CD4-positive, alpha-beta T cell treated with Interleukin-17A for 1 hour (primary cell): ENCODE measurements around the gene ACER2.
A peak's percentile ranks its signal among the peaks of the same experiment; 100 is the strongest.

Source experiments
- DNase-seq: peaks from one replicate; pipeline ENCODE4 v3.0.0-alpha.2; 2020

ACER2 gene

DNA sequence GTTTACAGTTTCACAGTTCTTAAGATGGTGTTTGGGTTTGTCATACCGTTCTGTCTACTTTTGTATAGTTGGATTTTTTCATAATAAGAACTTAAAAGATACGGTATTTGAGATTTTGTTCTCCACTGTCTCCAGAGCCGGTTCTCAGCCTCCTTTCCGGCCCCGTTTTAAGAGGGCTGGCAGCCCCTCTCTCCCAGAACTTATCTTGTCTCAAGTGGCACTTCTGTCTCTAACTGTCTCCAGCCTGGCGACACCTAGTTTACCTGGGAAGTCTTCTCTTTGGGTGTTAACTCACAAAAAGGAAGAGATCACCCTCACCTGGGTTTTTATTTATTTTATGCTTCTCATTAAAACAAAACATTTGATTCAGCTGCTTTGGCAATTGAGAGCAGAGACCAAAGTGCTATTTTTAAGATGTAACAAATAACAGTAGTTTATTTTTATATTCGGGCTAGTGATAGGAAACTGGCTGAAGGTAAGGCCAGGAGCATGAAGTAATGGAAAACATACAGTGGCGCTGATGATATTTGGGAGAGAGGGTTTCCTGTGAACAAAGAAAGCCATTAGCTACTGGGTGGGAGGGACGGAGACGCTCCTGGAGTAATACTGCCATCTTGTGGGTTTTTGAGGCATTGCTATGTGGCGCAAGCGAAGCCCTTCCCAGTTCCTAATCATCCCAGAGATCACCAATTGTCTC is 48.3 kb downstream of the ACER2 start:
- DNase-seq: peak; percentile 73

DNA sequence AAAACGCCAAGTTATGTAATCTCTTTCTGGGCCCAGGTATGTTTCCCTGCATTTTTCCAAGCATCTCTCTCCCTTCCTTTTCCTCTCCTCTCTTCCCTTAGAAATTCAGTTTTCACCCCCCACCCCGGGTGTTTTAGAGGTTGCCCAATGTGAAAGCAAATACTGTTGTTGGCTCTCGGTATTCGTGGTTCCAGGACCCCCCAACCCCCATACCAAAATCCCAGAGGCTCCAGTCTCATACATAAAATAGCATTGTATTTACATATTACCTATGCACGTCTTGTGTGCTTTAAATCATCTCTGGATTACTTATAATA is 48.8 kb downstream of the ACER2 start:
- no peak for DNase-seq

- DNase-seq: no peak
Observed at GRCh38 chr9:19460243-19460642, 51.4 kb downstream of the ACER2 start.

- DNase-seq: no peak
Observed at GRCh38 chr9:19461135-19461534, 52.3 kb downstream of the ACER2 start.

- no peak for DNase-seq
Observed at GRCh38 chr9:19464061-19464763, 55.4 kb downstream of the ACER2 start.

GRCh38 chr9:19464764-19465585 is 56.2 kb downstream of the ACER2 start:
- DNase-seq: peak; percentile 74

GRCh38 chr9:19465586-19466279 is 56.9 kb downstream of the ACER2 start:
- DNase-seq: no peak

- DNase-seq: no peak
Observed at GRCh38 chr9:19466280-19466639, 57.5 kb downstream of the ACER2 start.

- no peak for DNase-seq
Observed at GRCh38 chr9:19469271-19469670, 60.5 kb downstream of the ACER2 start.

DNA sequence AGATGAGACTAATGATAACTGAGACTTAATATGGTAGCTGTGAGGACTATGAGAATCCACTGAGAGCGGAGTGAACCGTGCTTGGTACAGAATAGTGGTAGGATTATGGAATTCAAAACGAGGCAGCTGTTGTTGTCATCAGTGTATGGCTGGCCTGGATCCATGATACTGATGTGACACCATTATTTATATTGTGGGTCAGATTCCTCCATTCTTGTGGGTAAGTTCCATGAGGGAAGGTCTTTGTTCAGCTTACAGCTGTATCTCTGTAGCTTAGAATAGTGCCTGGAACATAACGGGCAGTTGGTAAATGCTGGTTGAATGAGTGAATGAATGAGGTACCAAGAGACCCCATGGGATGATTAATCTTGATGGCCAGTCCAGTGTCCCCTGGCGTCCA is 61.8 kb downstream of the ACER2 start:
- DNase-seq: no peak

- DNase-seq: no peak
Observed at GRCh38 chr9:19470981-19471650, 62.3 kb downstream of the ACER2 start.

GRCh38 chr9:19471737-19472648 is 63.2 kb downstream of the ACER2 start:
- DNase-seq: peak; percentile 42

DNA sequence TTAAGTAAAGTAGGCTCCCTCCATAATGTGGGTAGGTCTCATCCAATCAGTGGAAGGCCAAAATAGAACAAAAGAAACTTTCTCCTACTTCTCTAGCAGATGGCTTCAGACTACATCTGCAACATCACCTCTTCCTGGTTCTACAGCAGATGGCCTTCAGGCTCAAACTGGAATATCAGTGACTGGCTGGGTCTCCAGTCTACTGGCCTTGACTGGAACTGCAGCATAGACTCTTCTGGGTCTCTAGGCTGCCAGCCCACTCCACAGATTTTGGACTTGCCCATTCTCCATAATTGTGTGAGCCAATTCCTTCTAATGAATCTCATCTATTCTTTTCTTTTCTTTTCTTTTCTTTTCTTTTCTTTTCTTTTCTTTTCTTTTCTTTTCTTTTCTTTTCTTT is 64.8 kb downstream of the ACER2 start:
- DNase-seq: no peak

DNA sequence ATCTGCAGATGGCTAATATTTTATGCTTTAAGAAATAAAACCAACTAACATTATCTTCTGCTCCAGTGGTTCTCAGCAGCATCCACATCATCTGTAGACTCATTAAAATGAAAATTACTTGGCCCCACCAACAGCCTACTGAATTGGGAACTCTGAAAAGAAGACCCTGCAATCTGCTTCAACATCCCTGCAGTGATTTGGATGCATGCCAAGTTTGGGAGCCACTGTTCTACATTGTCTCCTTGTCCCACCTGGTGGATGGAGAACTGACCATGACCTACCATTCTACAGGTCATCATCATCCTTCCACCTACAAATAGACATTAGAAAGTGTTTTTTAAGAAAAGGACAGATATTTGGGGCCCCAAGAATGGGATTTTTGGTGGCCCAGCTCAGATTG is 71.1 kb downstream of the ACER2 start:
- no peak for DNase-seq

- no peak for DNase-seq
Observed at GRCh38 chr9:19480345-19480744, 71.5 kb downstream of the ACER2 start.

DNA sequence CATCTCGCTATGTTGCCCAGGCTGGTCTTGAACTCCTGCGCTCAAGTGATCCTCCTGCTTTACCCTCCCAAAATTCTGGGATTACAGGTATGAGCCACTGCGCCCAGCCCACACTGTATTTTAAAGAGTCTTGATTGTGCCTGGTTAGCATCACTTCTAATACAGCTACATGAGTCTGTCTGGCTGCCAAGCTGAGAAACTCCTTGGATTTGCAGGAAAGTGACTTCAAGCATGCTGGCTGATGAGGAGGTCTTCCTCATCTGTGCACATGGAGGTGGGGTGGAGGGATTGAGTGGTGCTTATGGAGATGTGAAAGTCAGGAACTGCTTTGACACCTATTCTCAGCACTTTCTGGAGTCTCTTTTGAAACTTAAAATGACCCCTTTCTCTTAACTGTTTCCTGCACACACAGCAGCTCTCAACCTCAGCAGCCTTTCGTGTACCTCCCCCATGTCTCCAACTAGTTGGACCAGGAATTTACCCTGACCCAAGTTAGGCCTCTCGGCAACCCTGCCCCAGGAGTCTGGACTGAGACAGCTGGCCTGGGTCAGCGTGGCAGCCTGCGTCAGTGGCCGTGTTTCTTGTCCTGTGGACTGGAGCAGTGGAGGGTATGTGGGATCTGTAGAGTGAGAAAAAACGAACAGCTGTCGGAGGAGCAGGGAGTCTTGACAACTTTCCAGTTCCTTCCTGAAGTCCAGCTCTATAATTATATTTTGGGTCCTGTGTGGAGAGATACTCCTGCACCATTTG is 72.5 kb downstream of the ACER2 start:
- DNase-seq: no peak

- DNase-seq: no peak
Observed at GRCh38 chr9:19481971-19482404, 73.2 kb downstream of the ACER2 start.

DNA sequence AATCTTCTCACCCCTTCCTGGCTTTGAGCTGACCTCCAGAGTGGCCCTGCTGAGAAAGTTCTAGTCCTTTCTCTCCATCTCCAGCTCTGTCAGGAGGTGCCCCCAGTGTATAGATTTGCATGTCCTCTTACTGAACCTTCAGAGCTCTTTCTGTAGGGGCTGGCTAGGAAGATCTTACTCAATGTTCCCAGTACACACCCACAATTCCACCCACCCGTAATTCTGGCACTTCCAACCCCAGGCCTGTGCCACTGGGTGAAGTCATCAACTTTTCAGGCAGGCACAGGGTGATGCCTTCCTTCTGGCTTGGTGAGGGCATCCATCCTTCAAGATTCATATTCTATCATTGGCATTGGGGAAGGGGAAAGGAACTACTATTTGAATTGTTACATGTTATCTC is 75.9 kb downstream of the ACER2 start:
- DNase-seq: no peak

DNA sequence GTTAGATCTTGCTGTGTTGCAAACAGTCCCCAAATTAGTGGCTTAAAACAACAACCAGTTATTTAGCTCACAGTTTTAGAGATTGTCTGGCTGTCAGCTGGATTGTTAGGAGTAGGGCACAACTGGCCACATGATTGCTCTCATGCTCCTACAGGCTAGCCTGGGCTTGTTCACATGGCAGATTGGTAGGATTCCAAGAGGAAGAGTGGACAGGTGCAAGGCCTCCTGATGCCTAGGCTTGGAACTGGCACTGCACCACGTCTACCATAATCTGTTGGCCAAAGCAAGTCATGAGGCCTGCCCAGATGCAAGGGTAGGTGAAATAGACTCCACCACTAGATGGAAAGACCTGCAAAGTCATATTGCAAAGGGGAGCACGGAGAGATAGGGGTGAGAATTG is 76.4 kb downstream of the ACER2 start:
- no peak for DNase-seq

DNA sequence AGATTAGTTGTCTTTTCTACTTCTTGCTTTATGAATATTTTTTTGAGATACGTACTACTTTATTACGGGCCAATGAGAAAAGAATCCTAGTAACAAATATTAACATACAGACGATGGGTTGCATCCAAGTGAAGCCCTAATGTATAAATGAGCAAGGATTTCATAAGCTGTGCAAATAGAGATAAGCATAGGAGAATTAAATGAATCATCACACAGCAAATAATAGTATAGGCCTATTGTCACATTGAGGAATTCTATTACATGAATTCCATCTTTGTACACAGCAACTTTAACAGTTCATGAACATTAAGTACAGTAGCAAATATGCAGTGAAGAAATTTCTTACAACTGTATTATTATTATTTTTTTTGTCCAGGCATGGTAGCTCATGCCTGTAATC is 78.0 kb downstream of the ACER2 start:
- DNase-seq: no peak

DNA sequence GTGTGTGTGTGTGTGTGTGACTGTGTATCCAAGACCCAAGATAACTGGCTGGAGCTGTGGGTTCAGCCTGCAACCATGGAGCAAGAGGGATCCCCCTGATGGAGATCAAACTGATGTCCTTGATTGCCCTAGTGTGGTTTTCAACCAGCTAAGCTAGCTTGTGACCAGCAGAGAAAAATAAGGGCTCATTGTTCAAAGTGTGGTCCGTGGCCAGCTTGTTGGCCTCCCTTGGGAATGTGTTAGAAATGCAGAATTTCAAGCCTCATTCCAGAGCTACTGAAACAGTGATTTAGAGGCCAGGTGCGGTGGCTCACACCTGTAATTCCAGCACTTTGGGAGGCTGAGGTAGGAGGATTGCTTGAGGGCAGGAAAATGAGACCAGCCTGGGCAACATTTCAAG is 79.9 kb downstream of the ACER2 start:
- no peak for DNase-seq
